Measurements from ENCODE around the gene CDK2AP2. TPM values are rescaled to one million over a fixed set of nuclear protein-coding genes. Genes with fewer than 3 reads are reported as not detected.
"Not testable (repeated sequence)": the region's sequence is repeated elsewhere in the genome, so short reads cannot be mapped to it uniquely, and the experiment has no call there.

The CDK2AP2 gene
- polyA plus RNA-seq, 3 donors = 64.4 to 78.2 (median 64.5) TPM

DNA sequence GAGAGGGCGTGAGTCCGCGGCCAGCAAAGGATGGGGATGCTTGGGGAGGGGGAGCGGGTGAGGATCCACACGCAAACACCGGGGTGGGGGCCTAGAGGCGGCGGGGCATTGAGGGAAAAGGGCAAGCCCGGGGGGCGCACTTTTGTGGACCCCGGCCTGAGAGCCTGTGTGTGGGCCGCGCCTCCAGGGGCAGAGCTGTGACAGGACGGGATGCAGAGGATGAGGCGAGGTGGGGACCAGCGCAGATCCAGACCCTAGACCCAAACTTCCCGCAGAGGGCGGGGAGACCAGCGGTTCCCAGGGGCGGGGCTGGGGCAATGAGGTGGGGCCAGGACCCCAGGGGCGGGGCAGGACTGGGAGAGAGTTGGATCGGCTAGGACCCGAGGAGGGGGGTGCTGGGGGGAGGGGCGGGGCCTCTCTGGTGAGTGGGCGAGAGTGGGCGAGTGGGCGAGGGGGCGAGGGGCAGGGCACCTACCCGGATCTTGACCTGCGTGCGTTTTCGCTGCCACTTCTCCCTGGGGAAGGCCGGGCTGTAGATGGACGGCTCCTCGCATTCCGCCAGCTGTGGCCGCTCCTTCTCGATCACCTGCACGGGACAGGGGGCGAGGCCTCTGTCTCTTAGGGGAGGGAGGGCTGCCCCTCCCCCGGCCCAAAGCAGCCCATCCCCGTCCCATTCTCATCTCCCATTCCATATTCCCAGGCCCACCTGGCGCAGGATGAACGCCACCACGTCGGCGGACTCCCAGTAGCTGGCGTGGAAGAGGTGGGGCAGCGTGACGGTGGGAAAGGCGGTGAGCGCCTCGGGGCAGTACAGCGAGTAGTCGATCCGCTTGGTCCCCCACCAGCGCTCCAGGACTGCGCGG, 13.4 kb downstream of the CDK2AP2 start:
- WGBS, 3 donors = 92 to 96% (median 93%) methylated on average over 51 to 59 of the region's 59 CpGs
- no peak overlapping the region for H3K27ac ChIP-seq (ENCODE audit: low read depth, low read length)

DNA sequence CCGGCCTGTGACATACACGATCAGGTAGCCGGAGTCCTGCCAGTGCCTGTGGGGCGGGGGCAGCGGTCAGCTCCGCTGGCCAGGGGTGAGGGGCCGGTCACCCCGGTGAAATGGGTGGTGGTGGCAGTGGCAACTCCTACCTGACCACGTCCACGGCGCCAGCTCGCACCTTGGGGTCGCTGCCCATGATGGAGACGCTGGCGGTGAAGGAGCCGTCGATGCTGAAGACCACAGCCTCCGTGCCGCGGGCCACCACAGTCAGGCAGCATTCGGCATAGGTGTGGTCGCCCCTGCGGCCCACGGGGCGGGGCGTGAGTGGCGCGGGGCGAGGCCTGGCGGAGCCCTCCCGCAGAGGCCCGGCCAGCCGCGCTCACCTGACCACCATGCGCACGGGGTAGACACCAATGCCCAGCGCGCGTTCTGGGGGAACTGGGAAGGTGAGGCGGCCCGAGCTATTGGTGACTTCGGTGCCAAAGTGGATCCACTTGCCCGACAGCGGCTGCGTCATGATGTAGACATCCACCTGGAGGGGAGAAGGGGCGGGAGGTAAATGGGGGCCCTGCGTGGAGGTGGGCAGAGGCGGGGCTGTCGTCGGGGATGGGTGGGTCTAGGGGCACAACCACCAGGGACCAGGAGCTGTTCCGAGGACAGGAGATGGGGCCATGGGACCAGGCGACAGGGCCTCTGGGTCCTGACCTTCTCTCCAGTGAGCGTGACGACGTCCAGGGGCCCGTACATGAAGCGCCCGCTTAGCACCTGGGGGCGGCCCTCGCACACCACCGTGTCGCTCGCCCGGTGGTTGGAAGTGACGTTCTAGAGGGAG, 14.2 kb downstream of the CDK2AP2 start:
- no peak overlapping the region for H3K27ac ChIP-seq (ENCODE audit: low read depth, low read length)
- WGBS, 3 donors = 95 to 97% (median 96%) methylated on average over 60 to 65 of the region's 65 CpGs

GRCh38 chr11:67492801-67493547, 15.0 kb downstream of the CDK2AP2 start:
- no peak overlapping the region for H3K27ac ChIP-seq (ENCODE audit: low read depth, low read length)
- 82 to 87% (median 86%) methylated on average over 46 of the region's 46 CpGs for WGBS, 3 donors

DNA sequence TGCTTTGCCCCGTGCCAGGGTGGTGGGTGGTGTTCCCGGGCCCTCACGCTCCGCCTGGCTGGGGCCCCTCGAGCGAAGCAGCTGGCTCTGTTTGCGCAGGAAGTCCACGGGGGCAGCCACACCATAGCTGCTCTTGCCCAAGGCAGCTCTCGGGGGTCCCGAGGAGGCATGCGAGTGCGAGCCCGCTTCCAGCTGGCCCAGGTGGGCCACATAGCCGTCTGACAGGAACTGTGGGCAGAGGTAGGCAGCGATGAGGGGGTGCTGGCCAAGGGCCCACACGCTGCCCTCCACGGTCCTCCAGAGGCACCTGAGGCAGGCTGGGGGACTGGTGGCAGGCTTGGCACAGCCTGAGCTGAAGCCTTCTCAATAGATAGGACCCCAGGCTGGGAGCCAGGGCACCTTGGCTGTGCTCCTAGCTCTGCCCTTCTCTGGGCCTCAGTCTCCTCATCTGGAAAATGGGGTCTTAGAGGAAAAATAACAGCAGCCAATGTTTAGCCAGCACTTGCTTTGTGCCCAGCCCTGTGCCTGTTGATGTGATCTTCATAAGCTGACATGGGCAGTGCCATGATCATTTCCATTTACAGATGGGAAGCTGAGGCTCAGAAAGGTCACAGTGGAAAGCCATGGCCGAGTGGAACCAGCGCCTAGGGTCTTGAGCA, 15.8 kb downstream of the CDK2AP2 start:
- WGBS, 3 donors = 88 to 90% (median 89%) methylated on average over 19 of the region's 19 CpGs
- no peak overlapping the region for H3K27ac ChIP-seq (ENCODE audit: low read depth, low read length)

- no peak overlapping the region for H3K27ac ChIP-seq (ENCODE audit: low read depth, low read length)
- 85 to 89% (median 87%) methylated on average over 22 to 24 of the region's 24 CpGs for WGBS, 3 donors
These were observed 16.5 kb downstream of the CDK2AP2 start for GRCh38 chr11:67491276-67492068.

GRCh38 chr11:67490727-67491065, 17.3 kb downstream of the CDK2AP2 start:
- 76 to 81% (median 81%) methylated on average over 14 to 15 of the region's 15 CpGs for WGBS, 3 donors
- H3K27ac ChIP-seq (ENCODE audit: low read depth, low read length) = no peak overlapping the region

DNA sequence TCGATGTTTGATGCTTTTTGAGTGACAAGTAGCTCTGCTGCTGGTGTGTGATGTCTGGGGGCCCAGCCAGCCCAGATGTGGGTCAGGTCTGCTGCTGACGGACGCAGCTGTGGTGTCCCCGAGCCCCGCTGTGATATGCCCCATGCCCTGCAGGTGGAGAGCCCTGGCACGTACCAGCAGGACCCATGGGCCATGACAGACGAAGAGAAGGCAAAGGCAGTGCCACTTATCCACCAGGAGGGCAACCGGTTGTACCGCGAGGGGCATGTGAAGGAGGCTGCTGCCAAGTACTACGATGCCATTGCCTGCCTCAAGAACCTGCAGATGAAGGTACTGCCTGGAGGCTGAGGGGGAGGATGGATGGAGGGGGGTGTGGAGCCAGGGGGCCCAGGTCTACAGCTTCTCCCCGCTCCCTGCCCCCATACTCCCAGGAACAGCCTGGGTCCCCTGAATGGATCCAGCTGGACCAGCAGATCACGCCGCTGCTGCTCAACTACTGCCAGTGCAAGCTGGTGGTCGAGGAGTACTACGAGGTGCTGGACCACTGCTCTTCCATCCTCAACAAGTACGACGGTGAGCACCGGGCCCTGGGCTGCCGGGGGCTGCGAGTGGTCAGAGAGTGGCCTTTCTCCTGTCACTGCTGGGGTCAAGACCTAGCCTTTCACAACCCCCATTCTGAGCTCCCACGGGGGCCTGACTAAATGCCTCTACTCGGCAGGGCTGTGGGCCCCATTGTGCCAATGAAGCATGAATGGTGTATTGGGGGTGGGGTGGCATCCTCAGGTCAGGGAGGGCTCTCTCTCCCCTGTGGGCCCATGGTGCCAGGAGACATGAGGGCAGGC, 17.9 kb downstream of the CDK2AP2 start:
- WGBS, 3 donors = 88 to 89% (median 89%) methylated on average over 23 of the region's 23 CpGs
- no peak overlapping the region for H3K27ac ChIP-seq (ENCODE audit: low read depth, low read length)

DNA sequence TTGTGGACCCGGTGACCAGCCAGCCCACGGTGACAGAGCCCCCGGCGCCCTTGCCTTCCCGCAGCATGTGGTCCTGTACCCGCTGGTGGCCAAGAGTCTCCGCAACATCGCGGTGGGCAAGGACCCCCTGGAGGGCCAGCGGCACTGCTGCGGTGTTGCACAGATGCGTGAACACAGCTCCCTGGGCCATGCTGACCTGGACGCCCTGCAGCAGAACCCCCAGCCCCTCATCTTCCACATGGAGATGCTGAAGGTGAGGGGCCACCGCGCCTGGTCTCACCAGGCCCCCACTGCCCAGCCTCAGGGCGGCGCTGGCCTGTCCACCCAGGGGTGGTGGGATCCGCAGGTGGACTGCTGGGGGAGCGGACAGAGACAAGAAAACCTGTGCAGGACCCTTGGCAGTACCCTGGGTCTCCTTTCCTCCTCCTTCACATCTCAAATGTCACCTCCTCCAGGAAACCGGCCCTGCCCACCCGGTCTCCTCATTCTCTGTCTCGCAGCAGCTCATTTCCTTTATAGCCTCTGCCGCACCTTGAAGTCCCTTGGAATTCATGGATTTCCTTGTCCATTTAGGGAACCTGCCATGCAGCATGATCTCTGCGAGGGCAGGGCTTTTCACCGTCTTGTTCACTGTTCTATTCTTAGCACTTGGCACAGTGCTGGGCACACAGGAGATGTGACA, 18.6 kb downstream of the CDK2AP2 start:
- no peak overlapping the region for H3K27ac ChIP-seq (ENCODE audit: low read depth, low read length)
- 86 to 90% (median 87%) methylated on average over 20 to 25 of the region's 25 CpGs for WGBS, 3 donors

DNA sequence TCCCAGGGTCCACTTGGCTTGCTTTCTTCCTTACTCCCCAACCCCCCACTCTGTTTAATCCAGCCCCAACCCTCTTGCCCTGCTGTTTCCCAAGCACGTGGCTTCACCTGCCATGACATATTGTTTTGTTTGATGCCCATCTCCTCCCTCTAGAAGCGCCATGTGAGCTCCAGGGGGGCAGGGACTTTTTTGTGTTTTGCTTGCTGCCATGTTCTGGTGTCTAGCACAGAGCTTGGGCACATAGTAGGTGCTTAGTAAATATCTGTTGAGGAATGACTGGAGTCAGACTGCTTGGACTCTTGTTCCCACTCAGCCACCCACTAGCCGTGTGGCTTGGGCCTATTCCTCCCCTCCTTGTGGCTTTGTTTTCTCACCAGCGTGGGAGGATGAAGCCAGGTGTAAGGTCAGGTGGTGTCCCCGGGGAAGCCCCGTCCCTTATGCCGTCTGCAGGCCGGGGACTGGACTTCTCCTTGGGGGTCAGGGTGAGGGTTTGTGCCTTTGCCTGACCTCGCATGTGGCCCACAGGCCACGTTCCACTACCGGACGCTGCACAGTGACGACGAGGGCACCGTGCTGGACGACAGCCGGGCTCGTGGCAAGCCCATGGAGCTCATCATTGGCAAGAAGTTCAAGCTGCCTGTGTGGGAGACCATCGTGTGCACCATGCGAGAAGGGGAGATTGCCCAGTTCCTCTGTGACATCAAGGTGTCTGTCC, 21.3 kb downstream of the CDK2AP2 start:
- 83 to 89% (median 85%) methylated on average over 20 of the region's 20 CpGs for WGBS, 3 donors
- no peak overlapping the region for H3K27ac ChIP-seq (ENCODE audit: low read depth, low read length)

DNA sequence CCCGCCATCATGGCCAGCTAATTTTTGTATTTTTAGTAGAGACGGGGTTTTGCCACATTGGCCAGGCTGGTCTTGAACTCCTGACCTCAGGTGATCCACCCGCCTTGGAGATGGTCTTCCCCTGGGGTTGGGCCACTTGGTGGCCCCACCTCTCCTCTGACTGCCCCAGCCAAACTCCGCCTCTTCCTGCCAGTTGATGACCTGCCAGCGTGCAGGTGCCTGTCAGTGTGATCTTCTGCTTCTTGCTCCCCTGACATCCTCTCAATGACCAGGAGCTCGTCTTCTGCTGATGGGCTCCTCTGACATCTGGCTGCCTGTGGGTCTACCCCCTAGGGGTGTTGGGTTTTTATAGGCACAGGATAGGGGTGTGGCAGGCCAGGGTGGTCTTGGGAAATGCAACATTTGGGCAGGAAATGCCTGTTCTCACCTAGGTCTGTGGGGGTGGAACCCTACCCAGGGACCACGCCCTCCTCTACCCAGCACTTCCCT, 22.0 kb downstream of the CDK2AP2 start:
- WGBS, 3 donors = 72 to 80% (median 77%) methylated on average over 7 of the region's 7 CpGs
- H3K27ac ChIP-seq (ENCODE audit: low read depth, low read length) = not testable (repeated sequence)

- 49 to 84% (median 61%) methylated on average over 11 of the region's 11 CpGs for WGBS, 3 donors
- H3K27ac ChIP-seq (ENCODE audit: low read depth, low read length) = no peak overlapping the region
These were observed 23.1 kb downstream of the CDK2AP2 start for GRCh38 chr11:67484847-67485311.

DNA sequence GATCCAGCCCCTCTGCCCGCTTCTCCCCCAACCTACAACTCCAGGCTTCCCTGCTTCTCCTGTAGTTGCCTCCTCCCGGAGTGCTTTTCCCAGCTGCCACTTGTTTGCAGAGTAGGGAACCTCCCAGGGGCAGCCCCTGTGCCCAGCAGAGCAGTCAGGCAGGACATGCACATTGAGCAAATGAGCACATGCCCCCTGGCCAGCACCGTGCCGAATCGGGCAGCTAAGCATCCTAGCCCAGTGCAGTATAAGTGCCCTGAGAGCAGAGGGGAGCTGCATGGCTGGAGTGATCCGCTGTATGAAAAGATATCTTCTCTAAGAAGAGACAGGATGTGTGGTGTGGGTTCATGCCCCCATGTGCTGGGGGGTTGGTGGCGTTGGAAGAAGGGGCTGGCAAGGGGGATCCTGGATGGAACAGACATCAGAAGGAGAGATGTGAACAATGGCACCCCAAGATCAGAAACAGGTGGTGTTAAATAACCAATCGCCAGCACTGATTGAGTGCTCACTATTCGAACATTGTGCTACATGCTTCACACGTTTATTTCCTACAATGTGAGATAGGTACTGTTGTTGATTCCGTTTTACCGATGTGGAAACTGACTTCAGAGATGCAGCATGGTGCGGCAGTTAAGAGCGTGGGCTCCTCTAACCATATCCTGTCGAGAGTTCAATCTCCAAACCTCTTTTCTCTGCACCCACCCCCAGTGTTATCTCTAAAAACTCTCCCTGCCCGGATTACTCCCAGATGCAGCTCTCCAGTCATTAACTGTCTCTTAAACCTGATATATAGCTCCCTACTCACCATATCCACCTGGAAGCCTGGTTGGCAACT, 23.9 kb downstream of the CDK2AP2 start:
- WGBS, 3 donors = 83 to 84% (median 84%) methylated on average over 16 of the region's 16 CpGs
- no peak overlapping the region for H3K27ac ChIP-seq (ENCODE audit: low read depth, low read length)

GRCh38 chr11:67482827-67483798, 24.8 kb downstream of the CDK2AP2 start, which contains the start of gene AIP:
Gene AIP (plus strand): TSS chr11:67483026. CDS start chr11:67483159, 133 bp downstream.
- H3K27ac ChIP-seq (ENCODE audit: low read depth, low read length) = no peak within 1 kb of the TSS
- WGBS, 3 donors = 10 to 11% (median 10%) methylated on average over 60 of the region's 60 CpGs
